Uterus (tissue), 2 donors: ENCODE data around the gene RNF214.

Experiments used
- CTCF ChIP-seq, 4 experiments: fragments of 200-600 bp in 2 of 4; fragments of 450-650 bp in 2 of 4; sonication (generic) in 2 of 4; IDR thresholded peaks; one replicate each; pipeline ENCODE4 v1.5.1; 2016 to 2019; ENCODE audit warnings: antibody characterized with exemption in 4 of 4, mild to moderate bottlenecking in 2 of 4, moderate library complexity in 1 of 4
- POLR2A ChIP-seq, 2 donors: fragments of 450-650 bp; IDR thresholded peaks; one replicate each; pipeline ENCODE4 v1.6.1; 2016; ENCODE audit warnings: antibody characterized with exemption in 2 of 2, mild to moderate bottlenecking in 1 of 2, moderate library complexity in 1 of 2

GRCh38 chr11:117198613-117199012 lies 33.9 kb upstream of the RNF214 start:
- TF ChIP-seq POLR2A (IDR thresholded peaks at IDR 0.05) (no peak), CTCF (IDR thresholded peaks at IDR 0.05) (no peak)
